ENCODE results near the gene ZFY.

- TF ChIP-seq CTCF (IDR thresholded peaks at IDR 0.05) = no peak
- no peak for TF ChIP-seq POLR2A (IDR thresholded peaks at IDR 0.05)
These were observed 81.4 kb downstream of the ZFY start for GRCh38 chrY:3016594-3016993.

Measured in right lobe of liver (tissue), 4 donors.